Caco-2 (cell line): Measurements from ENCODE around the gene PADI3. TPM values are rescaled to one million over a fixed set of nuclear protein-coding genes. Genes with fewer than 3 reads are reported as not detected.

ENCODE experiments used
- BruUV-seq: library from RNA; stranded (reverse); fragments of 400-500 nt; replicated peaks from 2 replicates; lab custom pipeline; 2021; lab: Mats Ljungman, UMichigan
- CTCF ChIA-PET: fragments of 300-600 bp; sonication (Branson Sonifier 250); formaldehyde crosslinking; loops from one replicate; lab custom pipeline; 2022; ENCODE audit warnings: antibody characterized with exemption; lab: Charles Lee
- POLR2A ChIA-PET: fragments of 300-600 bp; sonication (Branson Sonifier 250); formaldehyde crosslinking; loops from one replicate; lab custom pipeline; 2022; ENCODE audit warnings: antibody characterized with exemption; lab: Charles Lee
- DNase-seq, 2 experiments: peaks; one replicate each; pipeline versions ENCODE4 v3.0.0 to v3.0.0-alpha.2; 2020 to 2022
- H3K27me3 ChIP-seq: replicated peaks from 2 replicates; pipeline ENCODE4 v1.6.0; 2011; ENCODE audit warnings: low read length; ENCODE audit not compliant: control insufficient read depth, insufficient read depth
- H3K36me3 ChIP-seq: 2 replicates; pipeline ENCODE4 v1.5.1; 2011; ENCODE audit warnings: low read length; ENCODE audit not compliant: control insufficient read depth, insufficient read depth
- H3K4me1 ChIP-seq: fragments of 250-450 bp; sonication (Bioruptor Pico); 2 replicates; pipeline ENCODE4 v1.5.1; 2020; ENCODE audit warnings: mild to moderate bottlenecking
- H3K4me3 ChIP-seq: 2 replicates; pipeline ENCODE4 v1.5.1; 2011; ENCODE audit warnings: low read depth, mild to moderate bottlenecking, control low read depth, low read length
- H3K9me3 ChIP-seq: fragments of 250-450 bp; sonication (Bioruptor Pico); 2 replicates; pipeline ENCODE4 v1.5.1; 2020; ENCODE audit warnings: mild to moderate bottlenecking, moderate library complexity
- H3K27ac Mint-ChIP-seq: one replicate; pipeline ENCODE4 v1.8.0; 2022; ENCODE audit warnings: mixed read lengths; ENCODE audit not compliant: unreplicated experiment
- H3K27me3 Mint-ChIP-seq: one replicate; pipeline ENCODE4 v1.8.0; 2022; ENCODE audit warnings: mixed read lengths; ENCODE audit not compliant: insufficient read depth, unreplicated experiment
- H3K36me3 Mint-ChIP-seq: one replicate; pipeline ENCODE4 v1.8.0; 2022; ENCODE audit warnings: mild to moderate bottlenecking, mixed read lengths; ENCODE audit not compliant: insufficient read depth, unreplicated experiment
- H3K4me1 Mint-ChIP-seq: one replicate; pipeline ENCODE4 v1.8.0; 2022; ENCODE audit warnings: low read depth, mixed read lengths; ENCODE audit not compliant: unreplicated experiment
- H3K4me3 Mint-ChIP-seq: one replicate; pipeline ENCODE4 v1.8.0; 2022; ENCODE audit warnings: mild to moderate bottlenecking, moderate library complexity, mixed read lengths; ENCODE audit not compliant: unreplicated experiment
- H3K9me3 Mint-ChIP-seq: one replicate; pipeline ENCODE4 v1.8.0; 2022; ENCODE audit warnings: mixed read lengths; ENCODE audit not compliant: unreplicated experiment
- CTCF ChIP-seq, 2 experiments: fragments of 200-600 bp in 1 of 2; IDR thresholded peaks; 1 replicate in 1 of 2; 2 replicates in 1 of 2; pipeline versions ENCODE4 v1.5.1 to v1.8.0; 2011 to 2022; ENCODE audit warnings: antibody characterized with exemption in 1 of 2, control low read depth in 1 of 2, inconsistent platforms in 1 of 2, low read depth in 1 of 2, low read length in 1 of 2, mild to moderate bottlenecking in 1 of 2, moderate library complexity in 1 of 2; ENCODE audit not compliant: insufficient read depth in 1 of 2, severe bottlenecking in 1 of 2, unreplicated experiment in 1 of 2
- intact Hi-C: fragments of 100-400 bp; cut with micrococcal nuclease; formaldehyde crosslinking; loops from one replicate; pipeline ENCODE4 v1.10.0; 2022; ENCODE audit not compliant: unreplicated experiment
- total RNA-seq: library from RNA; stranded (reverse); gene quantifications from 2 replicates; pipeline ENCODE4 v1.2.3, GENCODE V29; 2022

The PADI3 gene
- total RNA-seq, 1 experiment from 2014 or later = not detected

GRCh38 chr1:17224434-17224833, 24.5 kb upstream of the PADI3 start:
- Mint-ChIP-seq H3K27me3 (peaks cover 5% of the 10 kb centered on the region), H3K36me3 (no peaks in the 10 kb centered on the region), H3K9me3 (no peaks in the 10 kb centered on the region), H3K4me1 (no peaks in the 10 kb centered on the region), H3K4me3 (no peak overlapping the region), H3K27ac (no peak overlapping the region)
- Histone ChIP-seq H3K4me1 (no peaks in the 10 kb centered on the region), H3K27me3 (no peaks in the 10 kb centered on the region), H3K36me3 (no peaks in the 10 kb centered on the region), H3K9me3 (no peaks in the 10 kb centered on the region), H3K4me3 (no peak overlapping the region)
- no peak for TF ChIP-seq CTCF (IDR thresholded peaks at IDR 0.05; ENCODE audit: insufficient read depth in 1 of 2, low read depth in 1 of 2, low read length in 1 of 2, severe bottlenecking in 1 of 2, unreplicated experiment in 1 of 2)
- ChIA-PET POLR2A (no interaction called here), CTCF (no interaction called here)
- BruUV-seq = no TSS peak
- intact Hi-C loops = no loop called here
- DNase-seq = no peak

GRCh38 chr1:17225140-17225539, 23.8 kb upstream of the PADI3 start:
- no peak for TF ChIP-seq CTCF (IDR thresholded peaks at IDR 0.05; ENCODE audit: insufficient read depth in 1 of 2, low read depth in 1 of 2, low read length in 1 of 2, severe bottlenecking in 1 of 2, unreplicated experiment in 1 of 2)
- no peak overlapping the region for H3K4me3 Mint-ChIP-seq
- Histone ChIP-seq H3K27me3 (no peaks in the 10 kb centered on the region), H3K9me3 (no peaks in the 10 kb centered on the region), H3K4me1 (no peaks in the 10 kb centered on the region), H3K36me3 (no peaks in the 10 kb centered on the region), H3K4me3 (no peak overlapping the region)
- intact Hi-C loops = no loop called here
- BruUV-seq = no TSS peak
- DNase-seq = no peak
- no peaks in the 10 kb centered on the region for H3K4me1 Mint-ChIP-seq
- POLR2A ChIA-PET = no interaction called here
- no peak overlapping the region for H3K27ac Mint-ChIP-seq
- H3K9me3 Mint-ChIP-seq = no peaks in the 10 kb centered on the region
- CTCF ChIA-PET = interaction anchor here (0.6 to 0.8 kb wide), 2 partner anchors 14 to 103 kb away, joined by 4 to 5 read pairs; no protein-coding TSS in a partner anchor
- no peaks in the 10 kb centered on the region for H3K36me3 Mint-ChIP-seq
- H3K27me3 Mint-ChIP-seq = peaks cover 5% of the 10 kb centered on the region

- no peaks in the 10 kb centered on the region for H3K9me3 Mint-ChIP-seq
- intact Hi-C loops = no loop called here
- no peaks in the 10 kb centered on the region; the same call in 1 of the 2 replicates for H3K4me1 ChIP-seq
- H3K4me1 Mint-ChIP-seq = no peaks in the 10 kb centered on the region
- no peaks in the 10 kb centered on the region for H3K9me3 ChIP-seq
- TF ChIP-seq CTCF (IDR thresholded peaks at IDR 0.05; ENCODE audit: insufficient read depth in 1 of 2, low read depth in 1 of 2, low read length in 1 of 2, severe bottlenecking in 1 of 2, unreplicated experiment in 1 of 2) = no peak
- H3K27me3 Mint-ChIP-seq = peaks cover 4% of the 10 kb centered on the region
- no peak overlapping the region for H3K27ac Mint-ChIP-seq
- ChIA-PET CTCF (no interaction called here), POLR2A (no interaction called here)
- H3K4me3 Mint-ChIP-seq = no peak overlapping the region
- no peaks in the 10 kb centered on the region for H3K27me3 ChIP-seq
- no peaks in the 10 kb centered on the region for H3K36me3 ChIP-seq
- H3K4me3 ChIP-seq = no peak overlapping the region
- no peaks in the 10 kb centered on the region for H3K36me3 Mint-ChIP-seq
- no TSS peak for BruUV-seq
- no peak for DNase-seq
Measured at GRCh38 chr1:17227358-17227915, 21.5 kb upstream of the PADI3 start.
